Stimulated activated CD4-positive, alpha-beta T cell treated with anti-CD3 and anti-CD28 coated beads, TNF-alpha, amount 100 ng/mL, for 4 hours (primary cell): ENCODE results near the gene PLD1.
"Not testable (repeated sequence)": the region's sequence is repeated elsewhere in the genome, so short reads cannot be mapped to it uniquely, and the experiment has no call there.

Experiments used
- DNase-seq, 3 experiments: peaks; one replicate each; pipeline ENCODE4 v3.0.0-alpha.2; 2020; ENCODE audit warnings: low read depth in 3 of 3

The PLD1 gene

GRCh38 chr3:171809861-171810628, at the start of gene PLD1:
Gene PLD1 (minus strand): TSS chr3:171810483. CDS start chr3:171738051, 72,432 bp downstream.
- DNase-seq: peak in 1 of 3 experiments; percentile 15

- not testable (repeated sequence) for DNase-seq
These were observed 48.5 kb upstream of the PLD1 start for GRCh38 chr3:171858770-171859169.

GRCh38 chr3:171854649-171855305, 44.5 kb upstream of the PLD1 start:
- DNase-seq: no peak

- DNase-seq: no peak
These were observed 41.4 kb upstream of the PLD1 start for GRCh38 chr3:171851660-171852058.

GRCh38 chr3:171850960-171851659, 40.8 kb upstream of the PLD1 start:
- DNase-seq: no peak

- DNase-seq: no peak
These were observed 40.2 kb upstream of the PLD1 start for GRCh38 chr3:171850320-171850959.

GRCh38 chr3:171849617-171850319, 39.5 kb upstream of the PLD1 start:
- no peak for DNase-seq

- DNase-seq: no peak
These were observed 37.4 kb upstream of the PLD1 start for GRCh38 chr3:171847595-171848259.

GRCh38 chr3:171847133-171847532, 36.9 kb upstream of the PLD1 start:
- no peak for DNase-seq

GRCh38 chr3:171846597-171846996, 36.3 kb upstream of the PLD1 start:
- no peak for DNase-seq

- DNase-seq: no peak
These were observed 35.4 kb upstream of the PLD1 start for GRCh38 chr3:171845481-171846284.

- no peak for DNase-seq
These were observed 34.6 kb upstream of the PLD1 start for GRCh38 chr3:171844873-171845272.

GRCh38 chr3:171842864-171843518, 32.7 kb upstream of the PLD1 start, which contains the start of gene TMEM212:
Gene TMEM212 (plus strand): TSS chr3:171843349. CDS start chr3:171843384, 35 bp downstream.
- DNase-seq: no peak

GRCh38 chr3:171841620-171842000, 31.3 kb upstream of the PLD1 start:
- DNase-seq: no peak

- no peak for DNase-seq
These were observed 30.7 kb upstream of the PLD1 start for GRCh38 chr3:171840811-171841619.

GRCh38 chr3:171840445-171840810, 30.1 kb upstream of the PLD1 start:
- no peak for DNase-seq

GRCh38 chr3:171839270-171839669, 29.0 kb upstream of the PLD1 start:
- DNase-seq: no peak

- no peak for DNase-seq
These were observed 28.0 kb upstream of the PLD1 start for GRCh38 chr3:171838218-171838720.

- DNase-seq: no peak
These were observed 27.4 kb upstream of the PLD1 start for GRCh38 chr3:171837698-171838097.
